ENCODE data around the gene NFIA.

NFIA gene

DNA sequence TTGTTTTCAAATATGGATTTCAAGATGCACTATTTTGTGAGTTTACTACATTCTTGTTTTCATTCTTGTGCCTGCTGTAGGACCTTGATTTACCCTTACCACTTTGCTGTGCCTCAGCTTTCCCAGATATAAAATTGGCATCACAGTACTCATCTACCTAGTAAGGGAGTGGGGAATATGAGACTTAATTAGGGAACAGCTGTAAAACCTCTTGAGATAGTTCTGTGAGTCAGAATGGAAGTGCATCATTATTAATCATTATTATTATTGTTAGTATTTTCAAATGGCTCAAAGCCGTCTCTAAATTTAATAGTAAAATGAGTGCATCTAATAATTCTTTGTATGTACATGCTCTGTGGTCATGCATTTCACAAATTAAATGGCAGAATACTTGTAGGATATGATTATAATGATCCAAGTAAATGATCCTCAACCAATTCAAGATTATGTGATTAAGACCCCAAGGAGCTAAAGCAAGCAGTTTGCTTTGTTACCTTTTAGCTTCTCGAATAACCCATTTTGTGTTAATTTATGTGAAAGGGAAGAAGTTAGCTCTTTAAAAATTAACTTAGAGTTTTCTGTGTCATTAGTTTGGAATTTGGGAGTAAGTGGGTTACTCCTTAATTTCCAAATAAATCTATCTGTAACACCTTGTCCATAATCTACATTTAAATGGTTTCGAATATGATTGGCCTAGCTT, 155.4 kb downstream of the NFIA start:
- in situ Hi-C loops (cut with HindIII; ENCODE audit: low sequenced_read_pairs) = no loop called here

DNA sequence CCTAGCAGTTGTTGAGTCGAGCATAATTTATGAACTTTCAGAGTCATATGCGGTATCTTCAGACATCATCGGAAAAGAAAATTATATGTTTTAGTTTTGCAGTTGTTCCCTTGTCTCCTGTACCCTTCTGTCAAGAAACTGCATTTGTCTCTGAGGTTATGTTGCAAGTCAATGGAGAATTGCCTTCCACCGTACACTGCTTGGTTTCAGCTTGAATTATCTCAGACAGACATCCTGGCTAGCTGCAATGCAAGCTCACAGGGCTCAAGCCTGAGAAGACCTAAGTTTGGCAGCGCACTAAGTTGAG, 156.0 kb downstream of the NFIA start:
- in situ Hi-C loops (cut with HindIII; ENCODE audit: low sequenced_read_pairs) = no loop called here

DNA sequence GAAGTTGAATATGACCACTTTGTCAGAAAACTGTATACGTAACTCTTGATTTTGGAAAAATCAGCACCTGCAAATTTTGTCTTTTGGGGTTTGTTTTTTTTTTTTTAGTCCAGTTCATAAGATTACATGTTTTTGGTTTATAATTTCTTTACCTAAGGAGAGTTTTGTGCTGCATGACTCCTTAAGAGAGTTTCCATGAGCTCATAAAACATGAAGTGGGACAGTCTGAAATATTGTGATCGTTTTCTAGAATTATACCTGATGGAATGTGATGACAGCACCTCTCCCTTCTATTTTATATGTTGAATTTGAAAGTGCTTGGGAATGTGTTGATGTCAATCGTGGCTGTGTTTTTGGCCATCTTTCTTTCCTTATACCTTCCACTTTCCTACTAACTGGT, 158.5 kb downstream of the NFIA start:
- in situ Hi-C loops (cut with HindIII; ENCODE audit: low sequenced_read_pairs) = no loop called here

DNA sequence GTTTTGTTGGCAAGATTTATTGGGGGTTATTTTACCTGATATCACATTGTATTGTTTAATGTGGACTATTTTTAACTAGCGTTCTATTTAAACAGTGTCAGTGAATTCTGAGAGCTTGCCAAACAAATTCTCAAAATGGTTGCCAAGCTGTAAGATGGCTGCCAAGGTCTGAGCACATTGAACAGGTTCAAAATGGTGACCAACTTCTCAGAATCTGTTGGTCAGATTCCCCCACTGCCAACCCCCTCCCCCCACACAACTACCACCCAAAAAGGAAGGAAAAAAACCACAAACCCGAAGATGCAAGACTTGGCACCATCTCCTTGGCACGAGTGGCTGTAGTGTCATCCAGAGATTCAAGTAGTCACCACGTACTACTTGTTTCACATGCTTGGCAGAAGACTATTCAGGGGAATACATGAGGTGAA, 159.1 kb downstream of the NFIA start:
- in situ Hi-C loops (cut with HindIII; ENCODE audit: low sequenced_read_pairs) = no loop called here

DNA sequence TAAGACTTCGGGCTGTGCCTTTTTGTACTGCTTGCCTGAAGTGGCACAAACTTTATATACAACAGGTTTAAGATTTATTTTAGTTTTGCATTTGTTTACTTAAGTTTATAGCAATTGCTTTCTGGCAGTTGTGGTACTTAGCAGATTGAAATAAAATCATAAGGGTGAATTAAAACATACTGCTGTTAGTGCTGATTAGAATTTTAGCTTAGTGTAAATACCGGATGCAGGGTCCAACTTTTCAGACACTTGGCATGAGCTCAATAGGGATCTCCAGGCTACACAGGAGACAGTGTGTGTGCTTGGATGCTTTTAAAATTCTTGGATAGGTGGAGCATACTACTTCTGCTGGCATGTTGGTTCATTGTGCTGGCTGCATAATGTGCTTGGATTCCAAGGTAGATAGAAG, 159.6 kb downstream of the NFIA start:
- in situ Hi-C loops (cut with HindIII; ENCODE audit: low sequenced_read_pairs) = no loop called here

DNA sequence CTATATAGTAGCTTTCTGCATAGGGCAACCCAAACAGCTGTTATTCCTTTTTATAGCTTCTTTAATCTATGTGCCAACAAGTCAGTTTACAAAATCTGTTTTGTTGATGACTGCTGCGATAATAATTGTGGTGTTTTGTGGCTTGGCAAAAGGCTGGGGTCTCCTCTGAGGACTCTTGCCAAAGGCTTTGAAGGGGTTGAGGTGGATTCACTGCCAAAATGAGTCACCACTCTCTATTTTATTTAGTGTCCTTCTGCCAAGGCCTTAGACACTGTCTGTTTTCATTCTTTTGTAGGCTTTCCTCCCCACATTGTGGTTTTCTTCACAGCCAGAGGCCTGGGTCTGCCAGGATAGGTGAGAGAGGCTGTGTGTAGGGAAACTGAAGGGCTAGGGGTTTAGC, 161.8 kb downstream of the NFIA start:
- in situ Hi-C loops (cut with HindIII; ENCODE audit: low sequenced_read_pairs) = no loop called here

- in situ Hi-C loops (cut with HindIII; ENCODE audit: low sequenced_read_pairs) = no loop called here
These were observed 163.5 kb downstream of the NFIA start for GRCh38 chr1:61245696-61246400.

DNA sequence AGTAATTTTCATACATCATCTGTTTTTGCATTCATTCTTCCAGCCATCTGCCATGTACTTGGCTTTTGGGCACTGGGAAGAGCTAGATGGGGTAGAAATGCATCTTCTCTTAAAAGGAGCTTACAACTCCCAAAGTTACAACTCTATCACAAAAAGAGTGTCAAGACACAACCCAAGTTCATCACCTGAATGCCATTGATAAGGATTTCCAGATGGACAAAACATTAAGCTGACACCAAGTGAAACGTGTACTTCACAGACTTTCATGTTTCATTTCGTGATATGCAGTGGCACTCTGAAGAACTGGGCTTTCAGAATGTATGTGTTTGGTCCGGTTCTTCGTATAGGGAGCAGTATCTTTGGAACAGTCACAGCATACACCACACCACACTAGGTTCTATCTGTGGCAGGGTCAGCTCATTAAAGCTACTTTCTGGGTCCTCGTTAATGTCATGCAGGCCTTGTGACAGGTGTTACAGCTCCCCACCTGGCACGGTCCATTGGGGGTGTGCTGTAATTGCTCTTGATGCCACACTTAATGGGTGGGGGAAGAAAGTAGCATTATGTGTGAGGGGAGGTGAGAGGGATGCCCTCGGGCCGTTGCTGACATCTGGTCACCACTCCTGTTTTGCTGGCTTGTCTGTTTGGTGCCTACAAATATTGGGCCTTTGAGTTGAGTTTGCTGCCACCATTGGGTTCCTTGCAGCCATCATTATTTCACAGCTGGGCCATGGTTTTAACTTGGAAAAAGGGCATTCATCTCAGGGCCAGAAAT, 164.9 kb downstream of the NFIA start:
- in situ Hi-C loops (cut with HindIII; ENCODE audit: low sequenced_read_pairs) = no loop called here

DNA sequence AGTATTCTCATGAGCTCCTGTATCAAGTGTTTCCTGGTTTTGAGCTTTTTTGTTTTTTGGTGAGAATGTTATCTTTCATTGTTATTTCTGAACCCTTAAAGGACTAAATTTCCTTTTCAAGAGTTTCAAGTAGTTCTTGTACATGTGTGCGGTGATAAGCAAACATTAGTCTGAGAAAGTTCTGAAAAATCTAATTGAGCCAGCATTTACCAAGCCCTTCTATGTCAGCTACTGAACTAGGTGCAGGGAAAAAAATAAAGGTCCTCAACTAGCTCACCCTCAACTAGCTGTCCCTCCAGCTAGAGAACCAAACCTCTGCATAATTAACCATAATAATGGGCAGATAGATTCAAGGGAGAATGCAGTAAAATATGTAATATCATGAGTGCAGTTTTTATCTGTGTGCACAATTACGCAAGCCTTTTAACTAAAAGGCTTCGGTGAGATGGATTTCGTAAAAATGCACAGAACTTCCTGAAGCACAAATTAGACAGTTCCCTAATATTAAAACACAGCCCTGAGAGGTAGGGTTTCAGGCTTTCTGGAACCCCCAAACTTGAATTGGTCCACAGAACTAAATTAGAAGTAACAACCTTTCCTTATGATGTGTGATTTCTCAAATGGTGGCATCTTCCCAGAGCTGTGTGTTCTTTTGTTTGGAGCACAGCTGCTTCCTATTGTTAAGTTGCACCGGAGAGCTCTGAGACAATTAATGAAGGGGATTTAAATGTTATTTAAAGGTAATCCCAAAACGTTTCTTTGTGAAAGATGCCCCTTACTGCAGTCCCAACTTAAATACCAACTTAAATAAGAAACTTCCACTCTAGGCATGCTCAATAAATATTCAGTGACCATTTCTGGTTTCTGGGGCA, 165.8 kb downstream of the NFIA start:
- in situ Hi-C loops (cut with HindIII; ENCODE audit: low sequenced_read_pairs) = no loop called here

DNA sequence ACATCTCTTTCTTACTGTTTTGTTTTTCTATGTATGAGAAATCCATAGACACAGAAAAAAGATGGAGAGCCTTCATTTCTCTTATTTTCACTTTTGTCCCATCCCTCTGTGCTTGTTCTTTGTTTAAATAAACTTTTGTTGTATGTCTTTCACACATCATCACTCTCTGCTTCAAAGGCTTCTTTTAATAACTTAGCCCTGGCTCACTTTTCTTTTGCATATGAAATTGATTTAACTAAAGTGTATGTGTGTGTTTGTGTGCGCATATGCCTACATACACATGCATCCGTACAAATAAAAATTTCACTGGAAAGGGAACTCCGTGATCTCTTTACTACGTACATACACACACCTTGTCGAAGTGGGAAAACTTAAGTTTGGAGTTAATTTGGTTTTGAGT, 168.6 kb downstream of the NFIA start:
- in situ Hi-C loops (cut with HindIII; ENCODE audit: low sequenced_read_pairs) = no loop called here

DNA sequence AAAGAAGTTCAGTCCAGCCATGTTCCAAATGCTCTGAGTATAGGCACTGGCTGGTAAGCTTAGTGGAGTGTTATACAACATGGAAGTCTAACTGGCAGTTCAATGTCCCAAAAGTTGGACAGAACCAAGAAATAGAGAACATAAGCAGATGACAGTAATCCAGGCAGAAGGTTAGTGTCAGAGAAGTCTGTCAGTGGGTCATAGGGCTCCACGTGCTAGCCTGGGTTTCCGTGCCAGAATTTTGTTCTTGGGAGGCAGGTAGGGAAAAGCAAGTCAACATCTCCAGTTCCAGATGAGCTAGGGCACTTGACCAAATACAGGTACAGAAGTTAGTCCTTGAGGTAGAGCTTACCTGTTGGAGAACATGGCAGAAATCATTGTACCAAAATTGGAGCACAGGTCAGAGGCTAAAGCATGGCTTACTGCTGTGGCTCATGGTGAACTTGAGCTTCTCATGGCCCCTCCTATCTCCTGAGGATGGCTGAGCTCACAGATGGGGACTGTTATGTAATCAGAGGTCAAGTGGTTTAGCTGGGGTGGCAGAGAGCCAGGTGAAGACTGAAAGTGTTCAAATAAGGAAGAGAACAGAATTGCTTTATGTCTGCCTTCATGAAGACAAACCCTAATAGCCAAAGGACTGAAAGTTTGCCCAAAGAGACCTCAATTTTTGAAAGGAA, 170.8 kb downstream of the NFIA start:
- in situ Hi-C loops (cut with HindIII; ENCODE audit: low sequenced_read_pairs) = no loop called here

GRCh38 chr1:61253912-61254633, 171.7 kb downstream of the NFIA start:
- in situ Hi-C loops (cut with HindIII; ENCODE audit: low sequenced_read_pairs) = no loop called here

DNA sequence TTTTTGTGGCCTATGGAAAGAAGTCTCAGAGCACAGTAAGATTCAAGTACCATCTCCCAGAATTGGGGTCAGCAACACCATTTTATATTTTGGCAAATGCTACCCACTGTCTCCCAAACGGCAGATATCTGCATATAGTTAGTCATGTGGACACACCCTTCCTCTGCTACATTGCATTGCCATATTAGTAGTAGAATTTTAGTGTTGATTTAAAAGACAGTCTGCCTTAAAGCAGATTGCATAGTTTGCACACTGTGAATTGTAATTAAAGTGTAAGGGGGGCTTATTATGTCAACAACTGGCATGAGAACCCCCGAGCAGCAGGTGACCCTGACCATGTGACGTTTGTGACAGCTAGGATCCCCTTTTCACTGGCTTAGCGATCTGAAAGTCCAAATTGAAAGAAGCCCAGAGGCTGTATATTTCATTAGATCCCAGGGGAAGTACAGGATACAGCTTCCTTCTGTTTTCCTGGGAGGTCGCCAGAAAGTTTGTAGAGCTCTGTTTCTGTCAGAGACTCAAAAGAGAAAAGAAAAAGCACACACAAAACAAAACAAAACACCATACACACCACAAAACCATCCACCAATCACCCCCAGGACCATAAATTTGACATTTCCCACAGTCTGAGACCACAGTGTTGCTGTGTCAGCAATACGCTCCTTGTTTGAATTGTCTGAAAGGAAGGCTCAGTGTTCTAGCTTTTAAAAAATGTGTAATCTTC, 172.4 kb downstream of the NFIA start:
- in situ Hi-C loops (cut with HindIII; ENCODE audit: low sequenced_read_pairs) = no loop called here

DNA sequence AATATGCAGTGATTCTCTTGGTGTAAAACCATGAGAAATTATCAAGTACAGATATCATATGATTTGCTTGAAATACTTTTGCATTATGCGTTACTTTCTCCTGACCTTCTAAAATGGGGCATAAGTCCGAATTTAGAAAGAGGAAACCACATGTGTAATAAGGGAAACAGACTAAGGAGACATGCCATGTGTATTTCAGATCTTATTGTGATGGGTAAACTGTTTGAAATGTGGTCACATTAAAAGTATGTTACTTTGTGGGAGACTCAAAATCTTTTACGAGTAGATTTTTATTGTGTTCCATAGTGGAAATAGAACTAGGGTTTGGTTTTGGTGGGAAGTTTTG, 173.0 kb downstream of the NFIA start:
- in situ Hi-C loops (cut with HindIII; ENCODE audit: low sequenced_read_pairs) = no loop called here

GRCh38 chr1:61259379-61260148, 177.2 kb downstream of the NFIA start:
- in situ Hi-C loops (cut with HindIII; ENCODE audit: low sequenced_read_pairs) = no loop called here

DNA sequence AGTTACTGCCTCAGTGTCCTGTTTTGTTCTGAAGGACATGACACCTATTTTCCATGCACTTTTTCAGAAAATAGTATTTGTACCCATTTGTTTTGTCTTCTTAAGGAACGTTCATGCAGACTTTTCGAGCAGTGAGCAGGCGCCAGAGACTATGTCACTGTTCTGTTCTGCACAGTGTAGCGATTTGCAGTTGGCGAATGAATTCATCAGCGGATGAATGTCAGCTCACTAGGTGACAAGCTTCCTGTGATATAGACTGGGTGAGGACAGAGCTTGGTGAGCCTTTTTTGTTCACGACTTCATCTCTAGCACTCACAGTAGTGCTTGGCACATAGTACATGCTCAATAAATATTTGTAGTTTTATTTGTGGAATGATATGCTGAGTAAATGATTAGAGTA, 177.8 kb downstream of the NFIA start:
- in situ Hi-C loops (cut with HindIII; ENCODE audit: low sequenced_read_pairs) = no loop called here

GRCh38 chr1:61261595-61261994, 179.2 kb downstream of the NFIA start:
- in situ Hi-C loops (cut with HindIII; ENCODE audit: low sequenced_read_pairs) = no loop called here

DNA sequence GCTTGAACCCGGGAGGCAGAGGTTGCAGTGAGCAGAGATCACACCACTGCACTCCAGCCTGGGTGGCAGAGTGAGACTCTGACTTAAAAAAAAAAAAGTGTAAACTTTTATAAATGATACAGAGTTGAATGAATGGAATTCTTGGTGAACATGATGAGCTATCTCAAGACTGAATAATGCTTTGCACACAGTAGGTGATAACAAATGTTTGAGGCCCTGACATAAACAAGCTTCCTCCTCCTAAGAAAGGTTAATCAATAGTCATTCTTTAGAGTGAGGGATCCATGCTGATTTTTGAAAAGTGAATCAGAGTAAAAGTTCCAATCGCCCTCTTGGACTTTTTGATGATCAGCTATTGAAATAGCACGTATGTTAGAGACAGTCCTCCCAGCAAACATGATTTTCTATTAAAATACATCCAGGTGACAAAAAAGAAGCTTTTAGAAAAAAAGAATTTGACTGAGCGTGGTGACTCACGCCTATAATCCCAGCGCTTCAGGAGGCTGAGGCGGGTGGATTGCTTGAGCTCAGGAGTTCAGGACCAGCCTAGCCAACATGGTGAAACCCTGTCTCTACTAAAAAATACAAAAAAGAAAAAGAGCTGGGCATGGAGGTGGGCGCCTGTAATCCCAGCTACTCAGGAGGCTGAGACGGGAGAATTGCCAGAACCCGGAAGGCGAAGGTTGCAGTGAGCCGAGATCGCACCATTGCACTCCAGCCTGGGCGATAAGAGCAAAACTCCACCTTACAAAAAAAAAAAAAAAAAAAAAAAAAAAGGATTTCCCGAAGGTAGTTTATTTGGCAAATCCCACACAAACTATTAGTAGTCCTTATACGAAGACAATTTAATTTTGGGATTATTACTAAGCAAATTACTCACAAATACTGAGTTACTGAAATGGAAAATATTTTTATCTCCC, 181.8 kb downstream of the NFIA start:
- in situ Hi-C loops (cut with HindIII; ENCODE audit: low sequenced_read_pairs) = no loop called here
